OCI-LY3 (cell line): ENCODE results near the gene PPM1B.

ENCODE experiments used
- EZH2phosphoT487 ChIP-seq: fragments of 200-600 bp; shearing (Covaris generic); IDR thresholded peaks from 2 replicates; pipeline ENCODE4 v1.6.1; 2018; ENCODE audit warnings: antibody characterized with exemption, mixed run types, low read depth
- TF ChIP-seq, protein P1 (sequence below): fragments of 200-600, 300-600 bp; sonication (generic); IDR thresholded peaks from 2 replicates; pipeline ENCODE4 v1.5.1; 2014; ENCODE audit warnings: antibody characterized with exemption, low read length, low read depth

DNA sequence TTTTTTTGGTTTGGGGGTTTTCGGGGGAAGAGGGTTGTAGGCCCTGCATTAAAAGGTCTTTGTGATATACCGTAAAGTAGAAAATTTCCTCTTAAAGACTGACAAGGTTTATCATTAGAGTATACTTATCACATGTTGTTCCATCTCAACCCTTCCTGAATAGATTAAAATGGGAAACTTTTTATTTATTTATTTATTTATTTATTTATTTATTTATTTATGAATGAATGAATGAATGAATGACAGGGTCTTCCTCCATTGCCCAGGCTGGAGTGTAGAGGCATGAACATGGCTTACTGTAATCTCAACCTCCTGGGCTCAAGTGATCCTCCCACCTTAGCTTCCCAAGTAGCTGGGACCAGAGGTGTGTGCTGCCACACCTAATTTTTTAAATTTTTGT, 58.1 kb downstream of the PPM1B start:
- TF ChIP-seq, protein P1, sequence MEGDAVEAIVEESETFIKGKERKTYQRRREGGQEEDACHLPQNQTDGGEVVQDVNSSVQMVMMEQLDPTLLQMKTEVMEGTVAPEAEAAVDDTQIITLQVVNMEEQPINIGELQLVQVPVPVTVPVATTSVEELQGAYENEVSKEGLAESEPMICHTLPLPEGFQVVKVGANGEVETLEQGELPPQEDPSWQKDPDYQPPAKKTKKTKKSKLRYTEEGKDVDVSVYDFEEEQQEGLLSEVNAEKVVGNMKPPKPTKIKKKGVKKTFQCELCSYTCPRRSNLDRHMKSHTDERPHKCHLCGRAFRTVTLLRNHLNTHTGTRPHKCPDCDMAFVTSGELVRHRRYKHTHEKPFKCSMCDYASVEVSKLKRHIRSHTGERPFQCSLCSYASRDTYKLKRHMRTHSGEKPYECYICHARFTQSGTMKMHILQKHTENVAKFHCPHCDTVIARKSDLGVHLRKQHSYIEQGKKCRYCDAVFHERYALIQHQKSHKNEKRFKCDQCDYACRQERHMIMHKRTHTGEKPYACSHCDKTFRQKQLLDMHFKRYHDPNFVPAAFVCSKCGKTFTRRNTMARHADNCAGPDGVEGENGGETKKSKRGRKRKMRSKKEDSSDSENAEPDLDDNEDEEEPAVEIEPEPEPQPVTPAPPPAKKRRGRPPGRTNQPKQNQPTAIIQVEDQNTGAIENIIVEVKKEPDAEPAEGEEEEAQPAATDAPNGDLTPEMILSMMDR = no peak
- TF ChIP-seq EZH2phosphoT487 = no peak
